A673 (cell line): ENCODE results near the gene ATP11C.

Source experiments
- CTCF ChIP-seq: fragments of 300-800, 200-600 bp; sonication (generic); conservative IDR thresholded peaks from 2 replicates; pipeline ENCODE4 v1.5.1; 2017; ENCODE audit warnings: low read depth, mild to moderate bottlenecking, antibody characterized with exemption, low read length, moderate library complexity, mixed read lengths
- EZH2 ChIP-seq: fragments of 200-600 bp; sonication (generic); IDR thresholded peaks from 2 replicates; pipeline ENCODE4 v1.6.1; 2017; ENCODE audit warnings: borderline replicate concordance, low read depth, mild to moderate bottlenecking, mixed read lengths, antibody characterized with exemption, low read length; ENCODE audit not compliant: poor library complexity, severe bottlenecking

- TF ChIP-seq CTCF (no peak), EZH2 (no peak)
Observed at GRCh38 chrX:139787601-139788000, 145.3 kb downstream of the ATP11C start.
